OCI-LY1 (cell line): ENCODE results near the gene TRIO.

Source experiments
- CTCF ChIP-seq: fragments of 200-600 bp; sonication (generic), shearing (Covaris generic); IDR thresholded peaks from 2 replicates; pipeline ENCODE4 v1.5.1; 2017; ENCODE audit warnings: mild to moderate bottlenecking, antibody characterized with exemption, low read length, moderate library complexity, mixed read lengths
- EZH2 ChIP-seq: fragments of 200-600 bp; sonication (generic), shearing (Covaris generic); IDR thresholded peaks from 2 replicates; pipeline ENCODE4 v1.8.0; 2017; ENCODE audit warnings: borderline replicate concordance, mixed run types, mild to moderate bottlenecking, antibody characterized with exemption, low read length, moderate library complexity, mixed read lengths

DNA sequence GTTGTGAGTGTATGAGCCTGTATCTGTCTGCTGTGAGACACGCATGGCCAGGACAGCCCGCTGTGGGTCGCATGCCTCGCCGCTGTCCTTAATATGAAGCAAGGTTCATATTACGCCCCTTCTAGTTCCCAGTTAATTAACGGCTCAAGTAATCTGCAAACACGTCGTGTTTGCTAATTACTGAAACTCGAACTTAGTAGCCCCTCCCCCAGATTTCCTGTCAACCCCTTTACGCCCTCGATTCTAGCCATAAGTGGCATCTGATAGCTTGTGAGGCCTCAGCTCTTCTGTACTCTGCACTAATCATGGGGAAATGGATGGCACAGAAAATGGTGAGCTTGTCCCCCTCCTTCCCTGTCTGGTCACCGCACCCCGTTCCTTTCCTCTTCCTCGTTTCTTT, 321.5 kb downstream of the TRIO start:
- no peak for TF ChIP-seq CTCF
- TF ChIP-seq EZH2: no peak
